T follicular helper cell (primary cell): ENCODE data around the gene UNC13C.
"Not testable (repeated sequence)": the region's sequence is repeated elsewhere in the genome, so short reads cannot be mapped to it uniquely, and the experiment has no call there.

ENCODE experiments used
- DNase-seq: peaks from one replicate; pipeline ENCODE4 v3.0.0-alpha.2; 2020; ENCODE audit warnings: low read depth

UNC13C gene

DNA sequence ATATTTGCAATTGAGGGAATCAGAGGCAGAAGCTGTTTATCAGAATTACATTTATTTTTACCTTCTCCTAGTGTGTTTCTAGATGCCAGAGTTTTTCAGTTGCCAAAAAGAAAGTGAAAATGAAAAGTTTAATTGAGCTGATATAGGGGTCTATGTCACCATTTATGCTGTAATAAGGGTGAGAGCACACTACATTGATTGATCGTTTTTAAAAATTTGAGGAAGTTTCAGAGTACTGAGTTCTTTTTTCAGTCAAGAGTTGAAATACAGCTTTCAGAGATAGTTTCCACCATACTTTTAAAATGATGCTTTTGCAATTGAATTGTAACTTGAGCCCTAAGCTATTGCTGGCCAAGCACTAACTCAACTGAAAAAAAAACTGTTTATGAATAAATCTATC is 326.9 kb downstream of the UNC13C start:
- DNase-seq, result no peak

DNA sequence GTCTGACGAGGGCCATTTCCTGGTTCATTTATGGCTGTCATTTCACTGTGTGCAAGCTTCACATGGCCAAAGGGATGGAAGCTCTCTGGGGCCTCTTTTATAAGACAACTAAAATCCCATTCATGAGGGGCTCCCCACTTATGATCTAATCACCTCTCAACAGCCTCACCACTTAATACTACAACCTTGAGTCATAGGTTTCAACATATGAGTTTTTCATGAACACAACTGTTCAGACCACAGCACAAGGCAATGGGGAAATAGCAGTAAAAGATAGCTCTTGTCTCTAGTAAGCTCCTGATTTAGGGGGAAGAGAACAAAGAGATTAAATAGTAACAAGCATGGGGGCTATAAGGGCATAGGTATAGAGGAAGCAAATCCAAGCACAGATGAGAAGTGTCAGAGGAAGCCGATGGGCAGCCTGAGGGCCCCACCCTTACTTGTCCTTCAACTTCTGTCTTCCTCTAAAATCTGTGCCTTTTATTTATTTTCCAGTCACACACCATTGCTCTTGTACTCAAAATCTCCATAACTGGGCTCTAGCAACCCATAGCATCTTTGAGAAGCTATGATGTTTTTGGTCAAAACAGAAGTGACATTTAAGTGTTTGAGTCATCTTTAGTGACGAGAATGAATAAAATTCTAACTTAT is 329.1 kb downstream of the UNC13C start:
- DNase-seq, result no peak

DNA sequence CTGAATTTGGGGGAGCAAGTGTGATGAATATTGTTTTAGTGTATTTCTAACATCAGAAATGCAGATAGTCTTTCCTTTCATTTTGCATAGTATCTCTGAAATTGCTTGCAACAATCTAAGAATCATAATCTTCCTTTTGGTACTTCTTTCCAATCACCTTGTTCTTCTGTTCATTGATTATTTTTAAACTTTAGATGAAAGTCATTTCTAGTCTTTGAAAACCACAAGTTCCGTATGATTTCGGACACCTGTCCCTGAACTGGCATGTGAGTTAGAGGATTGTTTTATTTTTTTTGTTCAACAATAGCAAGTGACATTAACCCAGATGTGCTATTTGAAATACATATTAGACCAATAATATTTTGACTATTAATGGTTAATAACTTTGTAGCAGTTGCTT is 329.7 kb downstream of the UNC13C start:
- DNase-seq, result no peak

DNA sequence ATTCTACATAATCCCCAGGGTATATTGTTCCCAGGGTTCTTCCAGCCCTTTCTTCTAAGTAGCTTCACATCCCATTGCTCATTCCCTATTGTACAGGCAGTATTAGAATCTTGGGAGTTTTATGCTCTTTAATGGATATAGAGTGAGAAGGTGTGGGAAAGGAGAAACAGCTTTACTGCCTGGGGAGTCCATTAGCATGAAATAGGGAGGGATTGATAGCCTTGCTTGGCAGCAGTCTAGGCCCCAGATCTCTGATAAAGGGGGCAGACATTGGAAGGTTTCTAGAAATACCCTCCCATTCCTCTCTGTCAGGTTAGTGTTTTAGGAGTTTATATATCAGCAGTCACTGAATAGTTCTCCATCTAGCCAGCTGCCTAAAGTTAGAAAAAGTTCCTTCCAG is 334.3 kb downstream of the UNC13C start:
- no peak for DNase-seq

DNA sequence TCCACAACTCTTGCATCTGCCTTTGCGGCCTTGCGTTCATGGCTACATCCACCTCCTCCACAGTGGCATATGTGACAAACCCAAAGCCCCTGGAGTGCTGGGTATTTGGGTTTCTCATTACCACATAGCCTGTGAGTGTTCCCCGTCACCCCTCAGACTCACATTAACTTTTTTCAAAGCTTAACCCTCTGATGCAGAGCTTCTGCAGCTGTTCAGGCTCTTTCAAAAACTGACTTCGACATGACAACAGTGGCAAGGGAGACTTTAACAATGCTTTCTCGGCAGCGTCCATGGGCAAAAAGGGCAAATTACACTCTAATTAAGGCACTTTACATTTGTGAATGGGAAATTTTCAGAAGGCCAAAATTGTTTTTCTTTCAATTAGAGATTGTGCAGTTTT is 343.2 kb downstream of the UNC13C start:
- DNase-seq, result no peak

DNA sequence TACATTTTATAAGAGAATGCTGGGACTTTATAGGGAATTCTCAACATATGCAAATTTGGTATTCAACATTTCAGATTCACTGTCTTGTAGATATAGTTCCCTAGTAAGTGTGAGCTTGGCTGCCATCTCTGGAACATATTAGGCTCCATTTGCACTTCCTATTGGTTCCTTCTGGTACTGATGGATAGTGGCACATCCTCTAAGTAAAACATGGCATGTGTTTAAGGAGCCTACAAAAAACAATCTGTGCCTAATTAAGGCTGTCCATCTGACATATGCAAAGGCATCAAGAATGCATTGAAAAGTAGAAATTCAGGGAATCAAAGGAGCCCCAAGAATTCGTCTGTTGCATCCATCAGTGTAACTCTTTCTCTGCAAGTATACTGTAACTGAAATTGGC is 344.1 kb downstream of the UNC13C start:
- no peak for DNase-seq

DNA sequence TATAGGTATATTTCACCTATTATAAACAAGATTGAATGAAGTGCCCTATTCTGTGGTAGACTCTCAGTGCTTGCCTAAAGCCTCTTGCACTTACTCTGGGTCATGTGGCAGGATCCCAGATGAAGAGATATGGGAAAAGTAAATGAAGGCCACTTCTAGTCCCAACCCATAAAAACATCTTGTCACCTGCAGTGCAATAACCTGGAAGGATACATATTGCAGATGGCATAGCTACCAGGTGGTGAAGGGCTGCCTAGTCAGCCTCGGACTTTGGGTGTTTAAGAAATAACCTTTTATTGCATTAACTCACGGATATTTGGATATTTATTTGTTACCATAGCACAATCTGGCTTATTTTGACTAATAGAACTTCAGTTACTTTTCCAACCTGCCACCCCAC is 367.1 kb downstream of the UNC13C start:
- no peak for DNase-seq

DNA sequence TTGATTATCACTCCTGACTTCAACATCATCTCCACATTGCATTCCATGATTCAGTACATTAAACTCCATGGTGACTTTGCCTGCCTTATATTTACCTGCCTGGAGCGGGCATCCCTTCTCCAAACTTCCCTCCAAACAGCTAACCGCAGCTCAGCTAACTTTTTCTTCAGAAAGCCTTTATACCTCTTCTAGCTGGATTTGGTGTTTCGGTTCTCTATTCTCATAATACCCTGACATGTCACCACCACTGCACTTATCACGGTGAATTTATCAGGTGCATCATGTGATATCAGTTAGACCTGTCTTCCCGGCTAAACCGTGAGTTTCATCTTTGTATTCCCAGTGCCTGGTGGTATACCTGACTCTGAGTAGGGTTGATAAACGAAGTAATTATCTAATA is 367.6 kb downstream of the UNC13C start:
- DNase-seq, result no peak

DNA sequence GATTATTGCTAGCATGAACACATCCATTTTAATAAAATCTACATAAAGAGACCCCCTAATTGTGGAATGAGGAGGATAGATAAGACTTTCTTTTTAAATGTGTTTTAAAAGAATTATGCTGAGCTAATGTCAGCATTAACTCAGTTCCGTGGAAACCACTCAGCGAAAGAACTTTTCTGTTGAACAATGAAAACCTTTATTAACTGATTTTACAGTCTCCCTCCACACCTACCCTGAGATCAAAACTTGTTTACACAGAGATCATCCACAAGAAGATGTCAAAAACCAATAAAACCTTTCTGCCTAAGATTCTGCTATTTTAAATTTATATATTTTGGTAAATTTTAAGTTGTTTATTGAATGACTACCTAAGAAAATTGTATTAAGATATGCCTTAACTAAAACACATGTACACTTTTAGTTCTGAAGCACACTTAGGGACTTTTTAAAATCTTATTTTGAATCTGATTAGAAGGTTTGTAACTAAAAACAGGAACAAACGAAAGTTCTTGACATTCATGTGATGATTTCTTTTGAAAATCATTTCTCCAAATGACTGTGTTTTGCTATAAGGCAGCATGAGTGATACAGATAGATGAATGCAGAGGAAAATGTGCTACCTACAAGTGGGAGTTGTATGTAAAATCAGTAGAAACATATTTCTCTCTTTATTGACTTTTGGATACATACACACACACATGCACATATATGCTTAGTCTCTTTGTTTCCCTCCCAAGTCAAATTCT is 369.0 kb downstream of the UNC13C start:
- DNase-seq, result no peak

DNA sequence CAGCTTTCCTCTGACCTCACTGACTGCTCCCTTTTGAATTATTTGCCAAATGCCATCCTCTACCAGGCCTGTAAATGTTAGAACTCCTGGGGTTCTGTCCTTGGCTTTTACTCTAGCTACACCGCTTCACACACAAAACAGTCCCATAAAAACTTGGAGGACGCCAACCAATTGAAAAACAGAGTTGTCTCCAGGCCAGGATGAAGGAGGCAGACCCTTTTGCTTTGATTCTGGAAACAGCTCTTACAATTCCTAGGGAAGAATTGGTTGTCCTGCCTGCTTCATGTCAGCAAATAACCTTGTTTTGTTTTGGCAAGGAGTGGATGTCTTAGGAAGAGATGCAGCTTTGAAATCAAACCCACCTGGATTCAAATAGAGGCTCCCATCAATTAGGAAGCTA is 375.5 kb downstream of the UNC13C start:
- DNase-seq, result no peak

DNA sequence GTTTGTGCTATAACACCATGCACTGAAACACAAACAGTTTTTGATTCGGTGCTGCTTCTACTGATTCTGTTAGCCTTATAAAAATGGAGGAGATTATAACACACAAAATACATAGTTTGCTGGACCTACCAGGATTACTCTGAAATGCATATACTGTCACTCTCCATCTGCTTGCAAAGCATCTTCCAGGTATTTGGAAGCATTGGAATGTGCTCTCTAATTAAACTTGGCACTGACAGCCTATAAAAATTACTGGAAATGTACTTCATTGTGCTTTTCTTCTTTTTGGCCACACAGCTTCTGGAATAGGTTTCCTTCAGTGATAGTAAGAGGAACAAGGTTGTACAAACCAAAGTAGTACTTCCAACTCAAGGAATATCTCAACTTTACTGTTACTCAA is 376.1 kb downstream of the UNC13C start:
- no peak for DNase-seq

DNA sequence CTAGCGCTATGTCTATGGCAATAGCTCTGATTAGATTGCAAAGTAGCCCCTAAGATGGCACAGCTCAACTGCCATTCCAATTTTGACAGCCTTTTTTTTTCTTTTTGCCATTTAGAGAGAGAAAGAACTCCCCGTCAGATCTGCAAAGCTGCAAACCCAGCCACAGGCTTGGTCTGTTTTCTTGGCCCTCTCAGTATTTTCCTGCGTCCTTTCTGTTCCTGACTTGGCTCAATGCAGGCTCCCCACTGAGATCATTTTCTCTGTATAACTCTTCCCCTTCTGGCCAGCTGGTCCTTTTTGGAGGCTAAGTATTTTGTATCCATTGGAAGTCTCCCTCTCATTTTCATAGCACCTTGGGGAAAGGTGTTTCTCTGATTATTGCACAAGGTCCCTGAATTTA is 386.7 kb downstream of the UNC13C start:
- no peak for DNase-seq

DNA sequence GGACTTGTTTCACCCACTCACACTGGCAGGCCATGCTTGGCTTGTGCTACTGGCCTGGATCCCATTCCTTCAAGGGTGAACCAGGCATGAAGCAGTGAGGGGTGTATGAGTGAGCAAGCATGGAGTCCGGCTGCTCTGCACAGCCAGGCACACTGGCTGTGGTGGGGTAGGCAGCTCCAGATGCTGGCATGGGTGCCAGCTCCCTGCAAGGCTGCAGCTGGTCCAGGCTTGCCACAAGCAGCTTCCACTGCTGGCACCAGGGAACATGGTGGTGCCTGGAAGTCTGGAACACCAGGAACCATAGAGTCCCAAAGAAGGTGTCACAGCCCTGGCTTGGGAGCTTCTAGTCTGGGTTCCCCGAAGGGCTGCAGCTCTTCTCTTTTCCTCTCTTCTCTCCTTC is 395.1 kb downstream of the UNC13C start:
- no peak for DNase-seq

DNA sequence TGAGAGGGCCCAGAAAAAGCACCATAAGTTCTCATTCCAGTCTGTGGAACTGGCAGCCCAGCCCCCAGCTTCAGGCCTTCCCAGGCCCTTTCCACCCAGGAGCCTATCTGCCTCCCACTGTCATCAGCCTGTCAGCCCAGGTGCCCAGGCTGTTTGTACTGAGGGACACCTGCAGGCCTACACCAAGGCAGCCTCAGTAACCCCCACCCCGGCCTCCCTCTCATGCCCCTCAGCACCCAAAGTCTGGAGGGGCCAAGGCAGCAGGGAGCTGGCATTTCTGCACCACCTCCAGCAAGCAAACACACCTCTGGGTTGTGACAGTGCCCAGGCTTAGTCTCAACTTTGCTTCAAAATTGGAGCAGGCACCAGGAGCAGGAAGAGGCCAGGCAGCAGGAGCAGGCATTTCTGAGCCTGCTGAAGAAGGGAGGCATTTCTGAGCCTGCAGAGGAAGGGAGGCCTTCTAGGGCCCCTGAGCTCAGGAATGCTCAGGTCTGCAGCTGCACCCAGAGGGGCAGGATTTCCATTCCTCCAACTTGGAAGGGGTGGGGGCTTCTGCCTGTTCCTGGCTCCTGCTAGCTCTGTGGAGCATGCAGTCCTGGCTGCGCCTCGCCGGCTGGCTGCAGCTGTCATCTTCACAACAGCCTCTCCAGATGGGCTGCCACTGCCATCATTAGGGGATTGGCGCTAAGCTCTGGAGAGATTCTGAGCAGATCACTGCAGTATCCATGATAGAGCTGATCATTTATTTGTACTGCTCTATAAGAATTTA is 396.1 kb downstream of the UNC13C start:
- no peak for DNase-seq

DNA sequence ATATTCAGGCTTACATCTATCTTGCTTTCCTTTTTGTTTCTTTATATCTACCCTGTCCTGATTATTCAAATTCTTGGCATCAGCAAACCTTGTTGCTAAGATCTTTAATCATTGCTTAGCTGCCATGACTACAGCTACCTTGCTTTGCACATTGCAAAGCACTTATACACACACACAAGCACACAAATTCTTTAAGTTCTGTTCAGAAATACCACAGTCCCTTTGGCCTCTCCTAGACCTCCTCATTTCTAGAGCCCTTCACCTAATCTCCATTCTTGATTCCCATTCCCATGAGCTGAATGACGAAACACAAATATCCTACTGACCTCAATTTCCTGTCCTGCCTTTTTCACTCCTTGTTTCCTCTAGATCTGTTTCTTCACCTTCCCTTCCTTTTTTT is 409.6 kb downstream of the UNC13C start:
- no peak for DNase-seq

DNA sequence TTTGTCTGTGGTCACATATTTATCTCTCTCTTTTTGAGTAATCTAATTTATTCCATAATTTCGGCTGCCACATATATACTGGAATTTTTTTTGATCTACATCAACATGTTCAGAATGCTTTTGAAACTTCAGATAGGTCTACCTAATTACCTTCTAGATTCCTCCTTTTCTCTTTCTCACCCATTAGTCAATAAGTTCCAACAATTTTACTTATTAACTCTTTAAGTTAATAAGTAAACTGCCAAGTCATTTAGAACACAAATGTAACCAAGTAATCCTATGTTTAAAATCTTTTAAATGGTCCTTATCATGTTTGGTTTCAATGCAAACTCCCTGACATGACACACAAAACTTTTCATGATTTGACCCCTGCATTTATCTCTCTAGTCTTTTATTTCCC is 410.5 kb downstream of the UNC13C start:
- DNase-seq, result no peak

DNA sequence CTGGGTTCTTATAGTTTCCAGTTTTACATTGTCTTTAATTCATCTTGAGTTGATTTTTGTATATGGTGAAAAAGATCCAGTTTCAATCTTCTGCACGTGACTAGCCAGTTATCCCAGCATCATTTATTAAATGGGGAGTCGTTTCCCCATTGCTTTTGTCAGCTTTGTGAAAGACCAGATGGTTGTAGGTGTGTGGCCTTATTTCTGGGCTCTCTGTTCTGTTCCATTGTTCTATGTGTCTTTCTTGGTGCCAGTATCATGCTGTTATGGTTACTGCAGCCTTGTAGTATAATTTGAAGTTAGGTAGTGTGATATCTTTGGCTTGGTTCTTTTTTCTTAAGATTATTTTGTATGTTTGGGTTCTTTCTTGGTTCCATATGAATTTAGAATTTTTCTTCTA is 432.2 kb downstream of the UNC13C start:
- DNase-seq, result no peak

DNA sequence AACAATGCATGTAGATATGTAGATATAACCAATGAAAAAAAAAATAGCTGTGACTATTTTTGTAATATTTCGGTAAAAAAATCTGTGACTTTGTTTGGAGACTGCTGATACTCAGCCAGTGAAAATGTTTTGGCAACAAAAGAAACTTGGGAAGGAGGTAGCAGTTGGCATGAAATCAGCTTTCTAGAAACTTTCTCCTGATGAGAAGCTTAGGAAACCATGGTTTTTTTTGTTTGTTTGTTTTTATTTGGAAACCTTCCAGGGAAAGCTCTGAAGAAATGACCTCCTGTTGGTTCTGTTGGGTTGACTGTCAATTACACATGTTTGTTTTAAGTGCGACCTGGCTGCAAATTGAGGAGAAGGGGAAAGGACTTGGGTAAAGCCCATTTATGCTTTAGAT is 445.9 kb downstream of the UNC13C start:
- no peak for DNase-seq

DNA sequence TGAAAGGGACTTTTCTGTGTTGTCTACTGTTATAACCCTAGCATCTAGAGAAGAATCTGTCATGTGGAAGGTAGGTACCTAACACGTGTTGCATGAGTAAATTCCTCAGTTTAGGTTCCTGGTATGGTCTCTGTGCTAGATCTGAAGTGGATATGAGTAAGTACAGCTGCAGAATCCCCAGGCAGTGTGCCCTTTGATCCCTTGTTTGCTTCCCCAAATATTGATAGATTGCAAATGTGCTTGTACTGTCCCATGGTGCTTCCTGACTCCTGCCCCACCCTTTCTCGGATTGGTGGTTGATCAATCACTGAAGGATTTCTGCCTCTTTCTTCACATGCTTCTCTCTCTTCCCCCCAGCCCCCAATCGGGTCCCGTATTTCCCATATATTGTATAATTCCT is 450.4 kb downstream of the UNC13C start:
- DNase-seq, result no peak

DNA sequence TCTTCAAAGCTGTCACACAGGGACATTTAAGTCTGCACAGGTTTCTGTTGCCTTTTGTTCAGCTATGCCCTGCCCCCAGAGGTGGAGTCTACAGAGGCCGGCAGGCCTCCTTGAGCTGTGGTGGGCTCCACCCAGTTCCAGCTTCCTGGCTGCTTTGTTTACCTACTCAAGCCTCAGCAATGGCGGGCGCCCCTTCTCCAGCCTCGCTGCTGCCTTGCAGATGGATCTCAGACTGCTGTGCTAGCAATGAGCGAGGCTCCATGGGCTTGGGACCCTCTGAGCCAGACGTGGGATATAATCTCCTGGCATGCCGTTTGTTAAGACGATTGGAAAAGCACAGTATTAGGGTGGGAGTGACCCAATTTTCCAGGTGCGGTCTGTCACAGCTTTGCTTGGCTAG is 472.0 kb downstream of the UNC13C start:
- not testable (repeated sequence) for DNase-seq

DNA sequence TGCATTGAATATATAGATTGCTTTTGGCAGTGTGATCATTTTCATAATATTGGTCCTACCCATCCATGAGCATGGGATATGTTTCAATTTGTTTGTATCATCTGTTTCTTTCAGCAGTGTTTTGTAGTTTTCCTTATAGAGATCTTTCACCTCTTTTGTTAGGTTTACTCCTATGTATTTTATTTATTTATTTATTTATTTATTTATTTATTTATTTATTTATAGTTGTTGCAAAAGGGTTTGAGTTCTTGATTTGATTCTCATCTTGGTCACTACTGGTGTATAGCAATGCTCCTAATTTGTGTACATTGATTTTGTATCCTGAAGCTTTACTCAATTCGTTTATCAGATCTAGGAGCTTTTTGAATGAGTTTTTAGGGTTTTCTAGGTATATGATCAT is 478.2 kb downstream of the UNC13C start:
- no peak for DNase-seq

DNA sequence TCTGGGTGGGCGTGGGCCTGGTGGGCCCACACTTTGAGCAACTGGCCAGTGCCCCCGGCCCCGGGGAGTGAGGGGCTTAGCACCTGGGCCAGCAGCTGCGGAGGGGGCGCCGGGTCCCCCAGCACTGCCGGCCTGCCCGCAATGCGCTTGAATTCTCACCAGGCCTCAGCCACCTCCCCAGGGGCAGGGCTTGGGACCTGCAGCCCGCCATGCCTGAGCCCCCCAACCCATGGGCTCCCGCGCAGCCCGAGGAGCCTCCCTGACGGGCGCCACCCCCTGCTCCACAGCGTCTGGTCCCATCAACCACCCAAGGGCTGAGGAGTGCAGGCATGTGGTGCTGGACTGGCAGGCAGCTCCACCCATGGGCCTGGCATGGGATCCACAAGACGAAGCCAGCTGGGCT is 484.3 kb downstream of the UNC13C start:
- DNase-seq, result no peak

DNA sequence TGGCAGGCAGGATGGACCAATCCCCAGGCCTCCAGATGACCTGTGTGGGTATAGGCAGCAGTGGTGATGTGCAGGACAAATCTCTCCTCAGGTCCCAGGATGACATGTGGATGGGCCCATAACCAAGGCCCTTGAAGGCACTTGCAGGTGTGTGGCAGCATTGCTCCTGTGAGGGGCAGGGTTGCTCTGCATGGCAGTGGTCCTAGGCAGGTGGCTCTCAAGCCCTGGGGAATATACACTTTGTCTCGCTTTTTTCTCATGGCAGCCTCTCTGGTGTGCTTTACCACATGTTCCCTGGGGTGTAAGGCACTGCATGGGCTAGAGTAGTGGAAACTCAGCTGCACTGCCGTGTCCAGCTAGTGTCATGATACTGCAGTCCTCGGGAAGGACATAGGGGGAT is 503.6 kb downstream of the UNC13C start:
- DNase-seq, result no peak
